Mesodermal cell (in vitro differentiated cells): ENCODE measurements around the gene TAP2.

Source experiments
- H3K27ac ChIP-seq: 2 replicates; pipeline ENCODE4 v1.7.0; 2013; ENCODE audit warnings: mild to moderate bottlenecking, low read depth, low read length, moderate library complexity; ENCODE audit not compliant: severe bottlenecking
- H3K36me3 ChIP-seq: 2 replicates; pipeline ENCODE4 v1.7.1; 2013; ENCODE audit warnings: mild to moderate bottlenecking, low read length, moderate library complexity; ENCODE audit not compliant: control insufficient read depth, insufficient read depth
- H3K4me1 ChIP-seq: one replicate; pipeline ENCODE4 v1.7.1; 2013; ENCODE audit warnings: mild to moderate bottlenecking, low read length; ENCODE audit not compliant: insufficient read depth, control insufficient read depth, poor library complexity, severe bottlenecking
- H3K4me3 ChIP-seq: 2 replicates; pipeline ENCODE4 v1.7.0; 2013; ENCODE audit warnings: low read length, control low read depth, mild to moderate bottlenecking; ENCODE audit not compliant: insufficient read depth, poor library complexity, severe bottlenecking; ENCODE audit errors: extremely low read depth
- H3K9me3 ChIP-seq: 2 replicates; pipeline ENCODE4 v1.7.1; 2013; ENCODE audit warnings: mild to moderate bottlenecking, low read length, moderate library complexity; ENCODE audit not compliant: control insufficient read depth
- WGBS, 2 experiments: methylation state at CpG; one replicate each; pipeline ENCODE4 v1.1.5; 2013; ENCODE audit warnings: missing lambda C conversion rate in 2 of 2; ENCODE audit not compliant: insufficient coverage in 2 of 2; 5-methylcytosine and 5-hydroxymethylcytosine counted together

TAP2 gene

DNA sequence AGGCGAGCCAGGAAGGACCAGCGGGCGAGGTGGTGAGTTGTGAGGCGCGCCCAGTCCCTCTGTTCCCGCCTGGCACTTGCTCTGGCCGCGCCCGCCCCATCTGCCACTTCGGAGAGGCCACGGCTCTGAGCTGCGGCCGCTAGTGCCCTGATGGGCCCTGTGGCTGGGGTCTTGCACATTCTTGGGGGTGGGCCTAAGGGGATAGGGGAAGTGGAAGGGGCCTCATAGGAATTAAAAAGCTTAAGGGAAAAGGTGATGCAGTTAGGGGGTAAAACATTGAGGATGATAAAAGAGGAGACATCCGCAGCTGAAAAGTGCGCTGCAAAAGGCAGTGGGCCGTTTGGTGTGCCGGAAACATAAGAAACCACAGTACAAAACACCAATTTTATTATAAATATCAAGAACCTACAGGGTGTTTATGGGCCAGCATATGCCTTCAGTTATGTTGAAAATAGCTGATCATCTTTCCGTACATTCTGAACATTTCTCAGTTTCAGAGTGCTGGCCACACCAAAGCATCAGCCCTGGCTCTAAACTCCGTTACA lies 6.4 kb upstream of the TAP2 start:
- 48 to 62% methylated on average over 3 to 5 of the region's 19 CpGs for WGBS, 2 experiments

DNA sequence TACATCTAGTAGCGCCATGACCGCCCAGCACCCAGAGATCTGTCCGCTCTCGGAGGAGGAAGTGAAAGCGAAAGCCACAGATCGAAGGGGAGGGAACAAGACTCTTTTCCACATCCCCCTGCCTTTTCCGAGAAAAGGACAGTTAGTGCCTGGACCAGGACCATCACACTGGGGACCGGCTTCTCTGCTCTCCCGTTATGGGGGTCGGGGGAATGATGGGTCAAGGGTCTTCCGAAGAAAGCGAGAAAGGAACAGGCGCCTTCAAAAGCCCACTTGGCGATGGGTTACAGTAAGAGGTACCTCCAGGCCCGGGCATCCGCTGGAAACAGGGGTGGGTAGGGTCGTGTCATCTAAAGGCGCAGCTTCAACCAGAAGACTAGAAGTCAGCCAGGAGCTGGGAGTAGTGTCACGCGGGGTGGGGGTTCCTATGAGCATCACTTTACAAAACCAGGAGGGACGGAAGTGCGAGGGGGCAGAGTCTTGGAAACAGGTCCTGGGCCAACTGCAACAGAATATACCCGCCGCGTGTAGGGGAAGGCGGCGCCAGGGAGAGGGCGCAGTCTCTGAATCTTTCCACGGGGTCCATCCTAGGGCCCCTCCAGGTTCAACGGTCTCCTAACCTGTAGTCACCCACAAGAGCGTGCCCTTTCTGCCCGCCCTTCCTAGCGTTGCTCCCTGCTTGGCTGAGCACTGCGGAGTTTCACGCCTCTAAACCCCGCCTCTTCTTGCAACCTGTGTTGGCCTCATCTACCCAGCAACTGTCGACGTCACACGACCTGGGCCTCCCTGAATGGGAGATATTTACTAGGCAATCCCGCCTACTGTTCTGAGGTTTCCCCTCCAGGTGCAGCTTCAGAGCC lies 5.7 kb upstream of the TAP2 start, which contains the start of gene PSMB8:
TSS of gene PSMB8 (minus strand) at position 69 of the 860 bp plus-strand sequence. CDS start at position 18, 51 bp downstream.
- H3K9me3 ChIP-seq, result no peaks in the 10 kb centered on the region
- 2 to 4% methylated on average over 31 to 32 of the region's 40 CpGs for WGBS, 2 experiments
- H3K4me1 ChIP-seq, result peaks cover 9% of the 10 kb centered on the region
- H3K27ac ChIP-seq, result no peak within 1 kb of the TSS
- peak within 1 kb of the TSS; percentile 34 for H3K4me3 ChIP-seq
- no peaks in the 10 kb centered on the region for H3K36me3 ChIP-seq

More for the DNA sequence above, 6.4 kb upstream of the TAP2 start:
- Histone ChIP-seq H3K9me3 (no peaks in the 10 kb centered on the region), H3K36me3 (no peaks in the 10 kb centered on the region), H3K27ac (no peak overlapping the region), H3K4me1 (peaks cover 9% of the 10 kb centered on the region), H3K4me3 (no peak overlapping the region)

DNA sequence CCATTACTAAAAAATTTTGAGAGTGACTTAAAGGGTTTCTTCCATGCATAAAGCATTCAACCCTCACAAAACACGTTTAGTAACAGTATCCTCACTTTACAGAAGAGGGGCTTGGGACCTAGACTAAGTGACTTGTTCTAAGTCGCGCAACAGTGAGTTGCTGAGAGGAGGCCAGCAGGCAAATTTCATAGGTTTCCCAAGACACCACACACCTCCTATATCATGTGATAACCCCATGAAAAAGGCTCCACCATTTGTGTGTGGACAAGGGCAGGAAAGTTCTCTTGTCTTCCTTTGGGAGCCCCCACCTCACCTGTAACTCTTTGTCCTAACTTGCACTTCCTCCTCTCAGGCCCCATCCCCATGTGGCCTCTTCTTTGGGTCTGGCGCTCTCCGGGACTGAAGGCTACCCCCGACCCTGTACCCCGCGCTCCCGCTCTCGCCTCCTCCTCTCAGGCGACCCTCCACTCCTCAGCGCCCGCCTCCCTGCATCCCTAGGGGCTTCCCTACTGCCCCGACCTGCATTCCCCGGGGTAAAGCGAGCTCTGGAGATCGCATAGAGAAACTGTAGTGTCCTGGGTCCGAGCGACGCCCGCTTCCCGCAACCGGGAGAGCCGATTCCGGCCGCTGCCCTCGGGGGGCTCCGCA lies 4.9 kb upstream of the TAP2 start:
- H3K4me3 ChIP-seq, result peak overlapping the region; percentile 34
- WGBS, 2 experiments, result 2 to 14% methylated on average over 15 to 26 of the region's 28 CpGs
- H3K36me3 ChIP-seq, result no peaks in the 10 kb centered on the region
- peaks cover 9% of the 10 kb centered on the region for H3K4me1 ChIP-seq
- no peak overlapping the region for H3K27ac ChIP-seq
- no peaks in the 10 kb centered on the region for H3K9me3 ChIP-seq

DNA sequence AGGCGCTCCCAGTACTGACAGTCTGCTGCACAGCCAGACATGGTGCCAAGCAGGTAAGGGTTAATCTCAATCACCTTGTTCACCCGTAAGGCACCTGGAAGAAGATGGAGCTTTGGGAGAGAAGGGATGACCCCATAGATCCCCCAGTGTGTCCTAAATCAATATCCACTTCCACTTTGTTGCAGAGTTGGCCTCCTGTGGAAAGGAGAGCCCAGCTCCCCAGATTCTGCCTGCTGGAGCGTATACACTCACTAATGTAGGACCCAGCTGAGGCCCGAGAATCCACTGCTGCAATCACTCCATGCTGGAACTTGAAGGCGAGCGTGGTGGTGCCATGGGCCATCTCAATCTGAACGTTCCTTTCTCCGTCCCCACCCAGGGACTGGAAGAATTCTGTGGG lies 4.2 kb upstream of the TAP2 start:
- WGBS, 2 experiments, result 89 to 93% methylated on average over 6 to 7 of the region's 8 CpGs
- Histone ChIP-seq H3K27ac (no peak overlapping the region), H3K4me3 (no peak overlapping the region), H3K4me1 (peaks cover 12% of the 10 kb centered on the region), H3K9me3 (no peaks in the 10 kb centered on the region), H3K36me3 (no peaks in the 10 kb centered on the region)

DNA sequence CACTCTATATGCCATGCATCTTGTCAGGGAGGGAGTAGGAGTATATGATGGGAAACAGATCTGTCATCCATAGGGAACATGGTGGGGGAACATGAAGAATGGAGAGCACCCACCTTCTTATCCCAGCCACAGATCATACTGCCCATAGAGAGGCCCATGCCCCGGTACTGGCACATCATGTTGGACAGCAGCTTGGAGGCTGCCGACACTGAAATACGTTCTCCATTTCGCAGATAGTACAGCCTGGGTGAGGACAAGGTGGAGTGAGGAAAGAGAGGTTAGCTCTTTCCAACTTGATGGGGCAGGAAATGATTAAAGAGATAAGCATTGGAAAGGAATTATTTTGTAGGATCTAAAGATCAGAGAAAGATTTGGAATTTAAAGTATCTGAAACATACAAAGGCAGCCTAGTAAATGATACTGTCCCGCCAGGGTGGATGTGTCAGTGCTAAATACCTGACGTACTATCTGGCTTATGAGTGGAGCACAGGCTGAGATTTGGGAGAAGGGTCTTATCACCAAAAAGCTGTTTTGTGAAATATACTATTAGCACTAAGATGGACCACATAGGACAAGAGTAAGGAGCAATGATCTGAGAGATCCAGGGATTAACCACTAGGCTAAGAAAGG lies 3.6 kb upstream of the TAP2 start:
- Histone ChIP-seq H3K4me1 (peaks cover 12% of the 10 kb centered on the region), H3K9me3 (no peaks in the 10 kb centered on the region), H3K27ac (no peak overlapping the region), H3K36me3 (no peaks in the 10 kb centered on the region), H3K4me3 (no peak overlapping the region)
- 93 to 95% methylated on average over 6 of the region's 6 CpGs for WGBS, 2 experiments

DNA sequence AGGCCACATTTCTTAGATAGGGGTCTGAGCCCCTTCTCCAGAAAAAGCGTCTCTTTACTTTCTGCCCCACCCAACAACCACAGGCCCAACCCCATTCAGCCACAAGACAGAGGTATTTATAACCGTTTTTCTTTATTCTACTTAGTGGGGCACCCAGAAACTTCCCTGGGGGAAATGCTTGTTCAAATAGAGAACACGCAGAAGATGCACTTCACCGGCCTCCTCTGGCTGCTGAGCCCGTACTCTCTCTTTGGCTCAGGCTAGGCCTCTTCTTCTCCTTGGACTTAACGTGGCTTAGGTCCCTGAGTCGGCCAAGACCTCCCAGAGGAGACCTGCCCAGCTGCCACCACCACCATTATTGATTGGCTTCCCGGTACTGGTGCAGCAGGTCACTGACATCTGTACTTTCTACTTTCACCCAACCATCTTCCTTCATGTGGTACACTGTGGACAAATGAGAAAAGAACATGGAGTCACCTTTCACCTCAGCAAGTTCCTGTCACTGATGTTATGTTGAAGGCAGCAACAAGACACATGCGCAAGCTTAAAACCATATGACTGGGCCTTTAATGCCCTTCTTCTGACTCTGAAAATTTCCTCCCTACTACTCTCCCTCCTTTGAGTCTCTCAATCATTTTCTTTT lies 2.2 kb upstream of the TAP2 start:
- Histone ChIP-seq H3K27ac (no peak overlapping the region), H3K4me3 (no peak overlapping the region), H3K4me1 (peaks cover 12% of the 10 kb centered on the region), H3K36me3 (no peaks in the 10 kb centered on the region), H3K9me3 (no peaks in the 10 kb centered on the region)
- 87 to 88% methylated on average over 6 to 9 of the region's 9 CpGs for WGBS, 2 experiments

DNA sequence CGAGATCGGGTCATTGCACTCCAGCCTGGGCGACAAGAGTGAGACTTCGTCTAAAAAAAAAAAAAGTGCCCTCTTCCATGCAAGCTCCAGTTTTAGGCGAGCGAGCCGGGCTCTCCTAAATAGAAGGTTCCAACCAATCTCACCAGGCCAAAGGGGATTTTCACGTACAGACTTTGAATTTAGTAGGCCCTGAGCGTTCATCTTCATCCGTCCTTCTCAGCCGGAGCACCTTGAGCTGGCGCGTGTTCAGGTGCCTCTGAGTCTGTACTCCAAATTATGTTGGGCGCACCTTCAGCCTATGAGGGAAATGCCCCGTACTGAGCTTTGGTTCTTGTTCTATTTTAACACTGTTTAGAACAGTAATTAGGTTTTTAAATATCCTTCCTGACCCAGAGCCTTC lies 817 bp upstream of the TAP2 start:
- no peak overlapping the region for H3K4me3 ChIP-seq
- H3K27ac ChIP-seq, result no peak overlapping the region
- no peaks in the 10 kb centered on the region for H3K36me3 ChIP-seq
- 83 to 89% methylated on average over 10 to 11 of the region's 15 CpGs for WGBS, 2 experiments
- H3K9me3 ChIP-seq, result no peaks in the 10 kb centered on the region
- H3K4me1 ChIP-seq, result peaks cover 15% of the 10 kb centered on the region

DNA sequence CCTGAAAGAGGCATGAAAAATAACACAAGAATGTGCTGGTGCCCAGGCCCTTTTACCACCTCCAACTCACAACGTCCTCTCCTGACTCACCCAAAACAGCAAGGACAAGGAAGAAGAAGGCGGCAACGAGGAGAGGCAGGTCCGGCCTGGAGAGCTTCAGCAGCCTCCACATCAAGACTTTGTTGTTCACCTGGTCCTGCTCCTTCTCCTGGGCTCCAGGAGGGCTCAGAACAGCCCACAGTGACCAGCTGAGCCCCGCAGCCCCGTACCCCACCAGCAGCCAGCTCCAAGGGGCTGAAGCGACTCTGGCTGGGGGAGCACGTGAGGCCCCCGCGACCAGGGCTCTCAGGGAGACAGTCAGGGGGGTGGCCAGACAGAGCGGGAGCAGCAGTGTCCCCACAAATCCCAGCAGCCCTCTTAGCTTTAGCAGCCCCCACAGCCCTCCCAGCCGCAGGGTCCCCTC lies 857 bp downstream of the TAP2 start:
- Histone ChIP-seq H3K4me3 (peak overlapping the region; percentile 74), H3K9me3 (no peaks in the 10 kb centered on the region), H3K4me1 (peaks cover 7% of the 10 kb centered on the region), H3K27ac (no peak overlapping the region), H3K36me3 (no peaks in the 10 kb centered on the region)
- WGBS, 2 experiments, result 17 to 59% methylated on average over 1 to 9 of the region's 12 CpGs

DNA sequence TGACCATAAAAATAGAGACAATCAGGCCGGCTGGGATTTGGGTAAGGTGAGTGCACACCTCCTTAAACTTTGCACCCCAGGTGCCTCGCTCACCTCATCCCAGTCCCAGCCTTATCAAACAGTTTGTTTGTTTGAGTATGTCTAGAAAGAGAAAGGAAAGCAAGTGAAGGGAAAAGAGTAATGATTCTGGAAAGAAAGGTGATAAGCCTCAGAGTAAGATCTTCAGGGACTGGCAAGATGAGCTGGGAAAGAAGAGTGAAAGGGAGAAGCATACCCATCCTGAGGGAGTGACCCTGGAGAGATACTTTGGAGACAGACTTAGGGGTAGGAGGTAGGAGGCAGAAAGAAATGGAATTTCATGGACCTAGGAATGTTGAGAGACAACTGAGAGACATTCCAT lies 1.7 kb downstream of the TAP2 start:
- WGBS, 2 experiments, result 100% methylated on average over 1 of the region's 2 CpGs

More for the DNA sequence above, 1.7 kb downstream of the TAP2 start:
- no peaks in the 10 kb centered on the region for H3K9me3 ChIP-seq
- no peaks in the 10 kb centered on the region for H3K36me3 ChIP-seq
- H3K4me1 ChIP-seq, result peaks cover 7% of the 10 kb centered on the region
- no peak overlapping the region for H3K27ac ChIP-seq
- H3K4me3 ChIP-seq, result no peak overlapping the region
